H9 (cell line): ENCODE measurements around the gene FBXO34. TPM values are rescaled to one million over a fixed set of nuclear protein-coding genes. Genes with fewer than 3 reads are reported as not detected.

ENCODE experiments used
- DNase-seq: peaks from one replicate; pipeline ENCODE4 v3.0.0-alpha.2; 2017
- H2AFZ ChIP-seq: one replicate; pipeline ENCODE4 v1.6.1; 2013; ENCODE audit warnings: mild to moderate bottlenecking, low read length, control low read depth, moderate library complexity
- H2AK5ac ChIP-seq: 2 replicates; pipeline ENCODE4 v1.6.1; 2013; ENCODE audit warnings: low read length, control low read depth, mixed read lengths; ENCODE audit not compliant: insufficient read length
- H2BK120ac ChIP-seq: one replicate; pipeline ENCODE4 v1.6.1; 2013; ENCODE audit warnings: low read depth, mild to moderate bottlenecking, low read length, control low read depth, inconsistent platforms; ENCODE audit not compliant: poor library complexity, severe bottlenecking
- H2BK12ac ChIP-seq: 2 replicates; pipeline ENCODE4 v1.6.1; 2013; ENCODE audit warnings: low read length, control low read depth, mixed read lengths, low read depth; ENCODE audit not compliant: insufficient read length
- H2BK15ac ChIP-seq: 2 replicates; pipeline ENCODE4 v1.6.1; 2013; ENCODE audit warnings: low read depth, low read length, control low read depth
- H2BK20ac ChIP-seq: one replicate; pipeline ENCODE4 v1.6.1; 2013; ENCODE audit warnings: low read depth, mild to moderate bottlenecking, low read length, control low read depth, inconsistent platforms; ENCODE audit not compliant: poor library complexity, severe bottlenecking
- H2BK5ac ChIP-seq: 2 replicates; pipeline ENCODE4 v1.6.1; 2013; ENCODE audit warnings: low read length, control low read depth, mixed read lengths; ENCODE audit not compliant: insufficient read length
- H3K14ac ChIP-seq: 2 replicates; pipeline ENCODE4 v1.6.1; 2013; ENCODE audit warnings: low read length, control low read depth; ENCODE audit not compliant: insufficient read depth
- H3K18ac ChIP-seq: 2 replicates; pipeline ENCODE4 v1.6.1; 2013; ENCODE audit warnings: low read depth, mild to moderate bottlenecking, mixed read lengths, low read length, control low read depth; ENCODE audit not compliant: insufficient read length
- H3K23ac ChIP-seq: 2 replicates; pipeline ENCODE4 v1.6.1; 2013; ENCODE audit warnings: low read length, control low read depth, mixed read lengths, low read depth; ENCODE audit not compliant: insufficient read length
- H3K23me2 ChIP-seq: 2 replicates; pipeline ENCODE4 v1.6.1; 2013; ENCODE audit warnings: low read depth, mild to moderate bottlenecking, mixed read lengths, low read length, control low read depth; ENCODE audit not compliant: insufficient read length, poor library complexity, severe bottlenecking
- H3K27ac ChIP-seq: 2 replicates; pipeline ENCODE4 v1.5.1; 2013; ENCODE audit warnings: low read length, control low read depth, mixed read lengths, low read depth; ENCODE audit not compliant: insufficient read length
- H3K27me3 ChIP-seq: 2 replicates; pipeline ENCODE4 v1.6.1; 2013; ENCODE audit warnings: low read length, control low read depth, inconsistent platforms; ENCODE audit not compliant: insufficient read depth
- H3K4ac ChIP-seq: 2 replicates; pipeline ENCODE4 v1.6.1; 2013; ENCODE audit warnings: low read depth, mild to moderate bottlenecking, control low read depth, inconsistent platforms, low read length, moderate library complexity
- H3K4me1 ChIP-seq: 2 replicates; pipeline ENCODE4 v1.6.1; 2013; ENCODE audit warnings: low read length, control low read depth, inconsistent platforms; ENCODE audit not compliant: insufficient read depth
- H3K4me2 ChIP-seq: 2 replicates; pipeline ENCODE4 v1.6.1; 2013; ENCODE audit warnings: low read length, control low read depth, mixed read lengths; ENCODE audit not compliant: insufficient read length, insufficient read depth
- H3K56ac ChIP-seq: 2 replicates; pipeline ENCODE4 v1.6.1; 2013; ENCODE audit warnings: low read depth, mild to moderate bottlenecking, mixed read lengths, low read length, control low read depth; ENCODE audit not compliant: insufficient read length
- H3K79me1 ChIP-seq: 2 replicates; pipeline ENCODE4 v1.6.1; 2013; ENCODE audit warnings: low read depth, mild to moderate bottlenecking, moderate library complexity, low read length, control low read depth, inconsistent platforms; ENCODE audit not compliant: insufficient read depth, poor library complexity, severe bottlenecking
- H3K79me2 ChIP-seq: 2 replicates; pipeline ENCODE4 v1.6.1; 2013; ENCODE audit warnings: low read length, control low read depth, inconsistent platforms; ENCODE audit not compliant: insufficient read depth
- H3K9ac ChIP-seq: 2 replicates; pipeline ENCODE4 v1.6.1; 2013; ENCODE audit warnings: low read length, control low read depth, mixed read lengths; ENCODE audit not compliant: insufficient read length; ENCODE audit errors: extremely low read depth
- H3K9me3 ChIP-seq: one replicate; pipeline ENCODE4 v1.6.1; 2013; ENCODE audit warnings: low read depth, low read length, inconsistent platforms; ENCODE audit not compliant: control insufficient read depth
- H3T11ph ChIP-seq: one replicate; pipeline ENCODE4 v1.6.1; 2013; ENCODE audit warnings: mild to moderate bottlenecking, low read length, control low read depth, inconsistent platforms
- H4K20me1 ChIP-seq: one replicate; pipeline ENCODE4 v1.6.1; 2013; ENCODE audit not compliant: control insufficient read depth, insufficient read length, insufficient read depth
- H4K5ac ChIP-seq: 2 replicates; pipeline ENCODE4 v1.6.1; 2013; ENCODE audit warnings: low read depth, mild to moderate bottlenecking, mixed read lengths, low read length, control low read depth; ENCODE audit not compliant: insufficient read length
- H4K8ac ChIP-seq: replicated peaks from 2 replicates; pipeline ENCODE4 v1.6.1; 2013; ENCODE audit warnings: low read length, control low read depth, mixed read lengths, low read depth; ENCODE audit not compliant: insufficient read length
- H4K91ac ChIP-seq: 2 replicates; pipeline ENCODE4 v1.6.1; 2013; ENCODE audit warnings: low read depth, mild to moderate bottlenecking, moderate library complexity, mixed read lengths, low read length, control low read depth; ENCODE audit not compliant: insufficient read length
- H3K27ac Mint-ChIP-seq, 3 experiments: 2 replicates in 2 of 3; 3 replicates in 1 of 3; pipeline ENCODE4 v1.8.0; 2020 to 2021; ENCODE audit warnings: mixed read lengths in 3 of 3, mild to moderate bottlenecking in 1 of 3, moderate library complexity in 1 of 3
- H3K27me3 Mint-ChIP-seq: 2 replicates; pipeline ENCODE4 v1.8.0; 2021; ENCODE audit warnings: low read depth, mild to moderate bottlenecking, moderate library complexity, mixed read lengths
- H3K36me3 Mint-ChIP-seq, 3 experiments: 2 replicates in 2 of 3; 3 replicates in 1 of 3; pipeline ENCODE4 v1.8.0; 2020 to 2021; ENCODE audit warnings: low read depth in 3 of 3, mixed read lengths in 3 of 3; ENCODE audit not compliant: insufficient read depth in 1 of 3
- H3K4me1 Mint-ChIP-seq, 2 experiments: 2 replicates each; pipeline ENCODE4 v1.8.0; 2020; ENCODE audit warnings: mixed read lengths in 2 of 2
- H3K4me3 Mint-ChIP-seq, 2 experiments: 2 replicates in 1 of 2; 3 replicates in 1 of 2; pipeline ENCODE4 v1.8.0; 2020 to 2021; ENCODE audit warnings: mild to moderate bottlenecking in 2 of 2, mixed read lengths in 2 of 2, moderate library complexity in 1 of 2
- H3K9me3 Mint-ChIP-seq, 2 experiments: 2 replicates in 1 of 2; 3 replicates in 1 of 2; pipeline ENCODE4 v1.8.0; 2020; ENCODE audit warnings: mild to moderate bottlenecking in 2 of 2, mixed read lengths in 2 of 2, moderate library complexity in 1 of 2
- WGBS: extraction: QIAGEN DNeasy Blood & Tissue Kit; methylation state at CpG from one replicate; pipeline ENCODE4 v1.1.7; 2013; ENCODE audit warnings: missing lambda C conversion rate, low lambda C conversion rate, mixed read lengths; ENCODE audit not compliant: insufficient read length; ENCODE audit errors: extremely low coverage; 5-methylcytosine and 5-hydroxymethylcytosine counted together
- total RNA-seq: library from RNA; stranded (reverse); gene quantifications from 2 replicates; pipeline ENCODE4 v1.2.1, GENCODE V29; 2021
- TF ChIP-seq, protein P1 (sequence below): fragments of 200-600 bp; sonication (generic); conservative IDR thresholded peaks from 3 replicates; pipeline ENCODE4 v1.8.0; 2021; ENCODE audit warnings: antibody characterized with exemption, mild to moderate bottlenecking

The FBXO34 gene
- total RNA-seq, 1 experiment from 2014 or later, result 12.0 TPM

DNA sequence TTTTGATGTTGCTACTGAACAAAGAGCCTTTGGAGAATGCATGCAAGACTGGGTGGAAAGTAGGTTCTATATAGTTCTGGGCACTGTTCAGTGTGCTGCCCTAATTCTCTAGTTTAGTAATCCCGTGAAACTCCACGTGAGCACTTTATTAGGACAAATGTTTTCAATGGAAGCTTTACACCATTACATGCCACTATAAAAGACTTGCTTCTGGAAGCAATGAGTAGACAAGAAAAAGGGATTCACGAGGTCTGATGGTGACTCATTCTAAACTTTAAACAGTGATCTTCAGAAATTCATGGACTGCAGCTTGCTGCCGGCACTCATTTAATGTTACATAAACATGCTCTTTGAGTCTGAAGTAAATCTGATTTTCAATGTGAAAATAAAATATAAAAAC, 118.1 kb downstream of the FBXO34 start:
- H3K4me3 Mint-ChIP-seq, result no peak overlapping the region
- DNase-seq, result no peak

More for the DNA sequence above, 118.1 kb downstream of the FBXO34 start:
- no peak overlapping the region for H3K4me2 ChIP-seq
- Mint-ChIP-seq H3K4me1 (0 out of 4 replicates have a peak, but pooled peaks cover 0 to 3% of the 10 kb centered on the region in 2 experiments), H3K27ac (no peak overlapping the region), H3K9me3 (no peaks in the 10 kb centered on the region), H3K27me3 (no peaks in the 10 kb centered on the region), H3K36me3 (peaks cover 2 to 37% (median 9%) of the 10 kb centered on the region in 3 experiments; a peak in 6 of 7 replicates)
- H3K18ac ChIP-seq, result no peak overlapping the region
- no peak overlapping the region for H2AFZ ChIP-seq
- no peaks in the 10 kb centered on the region for H4K20me1 ChIP-seq
- no peak overlapping the region for H3T11ph ChIP-seq
- H3K27me3 ChIP-seq, result no peaks in the 10 kb centered on the region
- no peak overlapping the region for H4K91ac ChIP-seq
- H3K79me1 ChIP-seq, result no peaks in the 10 kb centered on the region
- H2BK15ac ChIP-seq, result no peak overlapping the region
- WGBS, result no CpG with 5 or more reads among the region's 4 CpGs
- peaks cover 2% of the 10 kb centered on the region for H3K23me2 ChIP-seq
- no peak overlapping the region for H2BK120ac ChIP-seq
- no peak overlapping the region for H3K27ac ChIP-seq
- H2BK12ac ChIP-seq, result no peak overlapping the region
- H3K9me3 ChIP-seq, result no peaks in the 10 kb centered on the region
- no peak overlapping the region for H2BK20ac ChIP-seq
- H3K9ac ChIP-seq, result no peak overlapping the region
- H3K14ac ChIP-seq, result no peak overlapping the region
- no peak overlapping the region for H3K4ac ChIP-seq
- no peak overlapping the region for H2BK5ac ChIP-seq
- no peak overlapping the region for H4K5ac ChIP-seq
- H3K56ac ChIP-seq, result no peak overlapping the region
- no peaks in the 10 kb centered on the region for H3K4me1 ChIP-seq
- H2AK5ac ChIP-seq, result no peak overlapping the region
- TF ChIP-seq, protein P1, sequence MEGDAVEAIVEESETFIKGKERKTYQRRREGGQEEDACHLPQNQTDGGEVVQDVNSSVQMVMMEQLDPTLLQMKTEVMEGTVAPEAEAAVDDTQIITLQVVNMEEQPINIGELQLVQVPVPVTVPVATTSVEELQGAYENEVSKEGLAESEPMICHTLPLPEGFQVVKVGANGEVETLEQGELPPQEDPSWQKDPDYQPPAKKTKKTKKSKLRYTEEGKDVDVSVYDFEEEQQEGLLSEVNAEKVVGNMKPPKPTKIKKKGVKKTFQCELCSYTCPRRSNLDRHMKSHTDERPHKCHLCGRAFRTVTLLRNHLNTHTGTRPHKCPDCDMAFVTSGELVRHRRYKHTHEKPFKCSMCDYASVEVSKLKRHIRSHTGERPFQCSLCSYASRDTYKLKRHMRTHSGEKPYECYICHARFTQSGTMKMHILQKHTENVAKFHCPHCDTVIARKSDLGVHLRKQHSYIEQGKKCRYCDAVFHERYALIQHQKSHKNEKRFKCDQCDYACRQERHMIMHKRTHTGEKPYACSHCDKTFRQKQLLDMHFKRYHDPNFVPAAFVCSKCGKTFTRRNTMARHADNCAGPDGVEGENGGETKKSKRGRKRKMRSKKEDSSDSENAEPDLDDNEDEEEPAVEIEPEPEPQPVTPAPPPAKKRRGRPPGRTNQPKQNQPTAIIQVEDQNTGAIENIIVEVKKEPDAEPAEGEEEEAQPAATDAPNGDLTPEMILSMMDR, result no peak
- H3K23ac ChIP-seq, result no peak overlapping the region
- H4K8ac ChIP-seq, result no peak overlapping the region
- H3K79me2 ChIP-seq, result no peaks in the 10 kb centered on the region
